Measurements from ENCODE around the gene MYH6.
"Not testable (repeated sequence)": the region's sequence is repeated elsewhere in the genome, so short reads cannot be mapped to it uniquely, and the experiment has no call there.

The MYH6 gene

DNA sequence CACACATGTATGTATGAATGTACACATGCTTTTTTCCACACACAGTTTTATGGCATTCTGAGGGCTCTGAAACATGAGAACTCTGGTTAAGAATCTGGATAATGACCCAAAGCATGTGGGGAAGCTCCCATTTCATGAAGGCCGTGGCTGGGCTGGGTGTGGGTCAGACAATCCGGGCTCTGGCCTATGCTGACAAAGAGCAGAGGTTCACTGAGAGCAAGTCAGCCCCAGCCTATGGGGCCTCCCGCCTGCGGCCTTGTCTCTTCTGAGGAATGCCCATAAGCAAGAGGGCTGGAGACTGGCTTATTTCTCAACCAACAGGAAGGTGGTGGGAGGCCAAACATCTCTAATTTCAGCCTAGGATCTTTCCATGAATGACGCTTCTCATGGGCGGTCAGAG, 8.5 kb downstream of the MYH6 start:
- DNase-seq (ENCODE audit: insufficient read length, low spot score) (no peak), FAIRE-seq (no peak)

DNA sequence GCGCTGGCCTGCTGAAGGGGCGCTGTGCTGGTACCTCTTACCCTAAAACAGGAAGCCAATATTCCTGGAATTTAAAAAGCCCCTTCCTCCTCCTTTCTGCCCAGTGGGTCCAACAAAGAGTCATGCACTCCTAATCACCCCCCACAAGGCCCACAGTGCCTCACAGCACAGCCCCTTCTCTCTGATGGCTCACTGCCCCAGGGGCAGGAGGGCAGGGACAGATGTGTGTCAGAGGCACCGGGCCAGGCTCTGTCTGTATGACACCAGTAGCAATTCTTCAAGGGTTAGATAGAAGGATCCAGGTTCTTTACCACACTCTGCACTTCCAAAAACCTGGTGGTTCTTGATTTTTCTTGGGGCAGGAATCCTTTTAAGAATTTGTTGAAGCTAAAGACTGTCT, 8.9 kb downstream of the MYH6 start:
- FAIRE-seq (no peak), DNase-seq (ENCODE audit: insufficient read length, low spot score) (no peak)

DNA sequence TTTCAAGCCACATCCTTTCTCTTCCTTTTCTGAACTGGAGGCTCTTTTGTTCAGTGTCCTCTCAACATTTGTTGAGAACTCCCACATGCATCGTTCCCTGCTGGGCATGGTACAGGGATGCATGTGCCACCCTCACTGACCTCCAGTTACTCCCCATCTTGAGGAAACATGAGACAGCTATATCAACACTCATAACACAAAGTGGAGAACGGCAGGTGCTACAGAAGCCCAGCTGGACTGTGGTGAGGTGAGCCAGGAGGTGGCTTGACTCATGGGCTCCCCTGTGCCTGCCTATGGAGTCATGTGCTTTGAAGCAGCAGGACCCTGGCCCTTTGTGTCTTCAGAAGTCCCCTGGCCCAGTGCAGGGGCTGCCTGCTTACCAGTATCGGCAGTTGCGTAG, 9.7 kb downstream of the MYH6 start:
- no peak for FAIRE-seq
- DNase-seq (ENCODE audit: insufficient read length, low spot score), result no peak

DNA sequence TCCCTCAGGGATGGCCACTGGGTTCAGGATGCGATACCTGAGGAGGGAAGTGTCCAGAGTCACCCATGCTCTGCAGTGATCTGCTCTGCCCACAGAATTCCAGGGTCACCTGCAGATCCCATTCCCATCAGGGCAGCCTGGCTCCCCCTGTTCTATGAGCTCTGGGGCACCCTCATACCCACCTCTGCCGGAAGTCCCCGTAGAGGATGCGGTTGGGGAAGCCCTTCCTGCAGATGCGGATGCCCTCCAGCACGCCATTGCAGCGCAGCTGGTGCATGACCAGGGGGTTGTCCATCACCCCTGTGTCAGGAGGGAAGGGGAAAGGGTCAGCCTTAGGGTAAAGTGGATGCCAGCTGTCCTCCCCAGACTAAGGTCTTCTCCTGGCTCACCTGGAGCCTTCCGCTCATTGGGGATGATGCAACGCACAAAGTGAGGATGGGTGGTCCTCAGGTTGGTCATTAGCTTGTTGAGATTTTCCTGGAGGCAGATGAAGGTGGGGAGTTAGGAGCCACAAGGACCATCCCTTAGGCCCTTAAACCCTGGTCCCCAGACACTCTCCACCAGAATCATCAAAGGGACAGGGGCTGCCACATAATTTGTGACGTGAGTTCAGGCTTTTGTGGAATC, 11.2 kb downstream of the MYH6 start:
- DNase-seq (ENCODE audit: insufficient read length, low spot score), result no peak
- no peak for FAIRE-seq

DNA sequence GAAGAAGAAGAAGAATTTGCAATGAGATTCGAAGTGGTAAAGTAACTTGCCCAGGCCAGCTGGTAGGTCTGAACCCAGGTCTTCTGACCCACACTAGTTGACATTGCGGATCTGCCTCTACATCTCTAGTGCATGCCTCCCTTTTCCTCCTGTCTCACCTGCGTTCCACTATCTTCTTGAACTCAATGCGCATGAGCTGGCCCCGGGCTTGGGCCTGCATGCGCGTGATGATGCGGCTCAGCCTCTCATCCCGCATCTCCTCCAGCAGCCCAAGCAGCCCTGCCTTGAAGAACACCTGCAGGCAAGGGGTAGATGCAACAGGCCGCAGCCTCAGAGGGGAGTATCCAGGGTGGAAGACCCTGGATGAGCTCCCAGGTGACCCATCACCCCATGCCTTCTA, 11.9 kb downstream of the MYH6 start:
- FAIRE-seq (no peak), DNase-seq (ENCODE audit: insufficient read length, low spot score) (no peak)

DNA sequence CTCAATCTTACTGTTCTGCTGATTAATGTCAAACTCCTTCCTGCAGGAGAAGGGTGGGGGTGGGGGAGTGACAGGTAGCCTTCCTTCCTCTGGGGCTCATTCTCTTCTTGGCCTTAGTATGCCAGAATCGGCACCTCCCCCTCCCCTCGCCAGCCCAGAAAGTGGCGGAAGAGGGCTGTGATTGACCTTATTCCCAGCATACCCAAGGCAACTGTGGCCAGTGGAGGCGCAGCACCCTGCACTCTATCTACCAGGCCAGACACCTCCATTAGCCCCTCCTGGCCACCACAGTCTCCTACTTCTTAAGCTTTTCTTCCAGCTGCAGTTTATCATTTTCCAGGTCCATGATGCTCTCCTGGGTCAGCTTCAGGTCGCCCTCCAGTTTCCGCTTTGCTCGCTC, 15.5 kb downstream of the MYH6 start:
- DNase-seq (ENCODE audit: insufficient read length, low spot score) (no peak), FAIRE-seq (no peak)

DNA sequence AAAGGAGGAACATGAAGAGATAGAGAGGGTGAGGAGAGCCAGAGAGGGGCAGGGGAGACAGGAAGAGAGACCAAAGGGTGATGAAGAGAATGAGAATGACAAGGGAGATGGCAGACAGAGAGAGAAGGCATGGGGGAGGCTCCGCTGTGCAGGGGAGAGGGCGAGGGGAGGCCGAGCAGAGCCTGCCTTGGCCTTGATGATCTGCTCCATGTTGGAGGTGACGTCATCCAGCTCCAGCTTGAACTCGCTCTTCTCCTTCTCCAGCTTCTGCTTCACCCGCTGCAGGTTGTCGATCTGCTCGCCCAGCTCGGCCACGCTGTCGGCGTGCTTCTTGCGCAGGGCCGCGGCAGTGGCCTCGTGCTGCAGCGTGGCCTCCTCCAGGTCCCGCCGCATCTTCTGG, 18.2 kb downstream of the MYH6 start:
- not testable (repeated sequence) for FAIRE-seq; DNase-seq (ENCODE audit: insufficient read length, low spot score)

DNA sequence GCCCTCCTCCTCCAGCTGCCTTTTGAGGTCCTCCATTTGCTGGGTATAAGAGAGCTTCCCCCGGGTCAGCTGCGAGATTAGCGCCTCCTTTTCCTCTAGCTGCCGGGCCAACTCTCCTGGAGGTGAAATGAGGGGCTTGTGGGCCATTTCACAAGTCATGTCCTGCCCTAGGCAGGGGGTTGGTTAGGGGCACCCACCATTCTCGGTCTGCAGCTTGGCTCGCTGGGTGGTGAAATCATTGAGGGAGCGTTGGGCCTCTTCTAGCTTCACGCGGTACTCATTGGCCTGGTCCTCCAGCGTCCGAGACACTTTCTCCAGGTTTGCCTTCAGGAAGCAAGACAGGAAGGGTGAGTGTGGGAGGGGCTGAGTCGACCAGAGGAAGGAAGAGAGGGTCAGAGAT, 18.7 kb downstream of the MYH6 start:
- DNase-seq (ENCODE audit: insufficient read length, low spot score) (no peak), FAIRE-seq (no peak)

DNA sequence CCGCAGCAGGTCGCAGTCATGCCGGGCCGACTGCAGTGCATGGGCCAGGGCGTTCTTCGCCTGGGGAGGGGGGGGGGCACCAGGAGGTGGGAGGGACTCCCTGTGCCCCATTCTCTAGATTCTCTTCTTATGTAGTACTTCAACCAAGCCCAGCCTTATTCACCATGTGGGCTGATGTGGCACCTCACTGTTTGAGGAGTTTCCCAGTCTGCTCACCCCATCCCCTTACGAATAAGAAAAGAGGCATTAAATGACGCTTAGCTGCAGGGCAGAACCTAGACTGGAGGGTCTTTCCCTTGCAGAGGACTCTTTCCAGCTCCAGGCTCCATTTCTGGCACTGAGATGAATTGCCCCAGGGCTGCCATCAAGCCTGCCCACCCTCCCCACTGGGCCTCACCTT, 19.1 kb downstream of the MYH6 start:
- DNase-seq (ENCODE audit: insufficient read length, low spot score) (no peak), FAIRE-seq (no peak)

DNA sequence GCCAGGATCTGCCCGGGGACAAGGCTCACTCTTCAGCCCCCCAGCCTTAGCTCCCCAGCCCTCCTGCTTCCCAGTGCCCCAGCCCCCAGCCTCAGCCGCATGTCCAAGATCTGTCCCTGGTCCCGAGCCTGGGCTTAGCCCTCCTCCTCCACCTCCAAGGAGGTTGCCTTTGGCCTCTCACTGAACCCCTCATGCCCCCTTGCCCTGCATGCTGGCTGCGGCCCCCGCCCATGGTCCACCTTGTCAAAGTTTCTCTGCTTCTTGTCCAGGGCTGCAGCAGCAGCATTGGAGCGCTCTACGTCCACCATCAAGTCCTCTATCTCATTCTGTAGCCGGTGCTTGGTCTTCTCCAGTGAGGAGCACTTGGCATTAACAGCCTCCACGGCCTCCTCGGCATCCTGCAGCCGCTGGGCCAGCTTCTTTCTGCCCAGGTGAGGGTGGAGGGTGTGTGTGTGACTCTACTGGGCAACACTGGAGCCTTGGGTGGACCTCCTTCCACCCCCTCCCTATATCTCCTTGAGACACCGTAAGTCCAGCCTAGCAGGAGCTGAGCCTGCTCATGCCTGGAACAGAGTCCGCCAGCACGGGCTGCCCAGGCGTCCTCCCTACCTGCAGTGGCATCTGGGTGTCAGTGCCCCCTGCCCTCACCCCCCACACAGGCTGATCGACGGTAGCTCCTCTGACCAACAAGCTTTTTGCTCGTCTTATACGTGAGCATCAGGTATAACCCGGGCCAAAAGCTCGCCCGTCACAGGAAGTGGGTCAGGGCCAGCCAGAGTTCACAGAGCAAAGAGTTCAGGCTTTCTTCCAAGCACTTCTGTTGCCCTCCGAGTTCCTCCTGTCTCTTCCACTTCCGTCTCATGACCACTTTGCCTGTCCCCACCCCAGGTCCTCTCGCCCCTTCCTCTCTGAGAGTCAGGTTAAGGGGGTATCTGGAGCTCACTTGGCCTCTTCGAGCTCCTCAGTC, 19.9 kb downstream of the MYH6 start:
- FAIRE-seq (no peak), DNase-seq (ENCODE audit: insufficient read length, low spot score) (no peak)

DNA sequence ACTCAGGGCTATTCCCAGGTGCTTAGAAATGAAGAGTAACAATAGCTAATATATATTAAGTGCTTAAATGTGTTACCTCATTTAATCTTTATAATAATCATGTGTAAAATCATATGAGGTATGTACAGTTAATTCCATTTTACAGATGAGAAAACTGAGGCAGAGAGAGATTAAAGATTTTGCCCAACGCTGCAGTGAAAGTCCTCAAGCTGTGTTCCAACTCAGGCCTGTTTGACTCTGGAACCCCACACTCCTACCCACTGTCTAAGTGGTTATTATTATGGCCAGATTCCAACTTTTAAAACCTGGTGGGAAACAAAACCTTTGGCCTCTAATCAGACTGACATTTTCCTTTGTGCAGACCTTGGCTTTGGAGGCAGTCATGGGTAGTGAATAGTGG, 21.1 kb downstream of the MYH6 start:
- DNase-seq (ENCODE audit: insufficient read length, low spot score) (no peak), FAIRE-seq (no peak)

DNA sequence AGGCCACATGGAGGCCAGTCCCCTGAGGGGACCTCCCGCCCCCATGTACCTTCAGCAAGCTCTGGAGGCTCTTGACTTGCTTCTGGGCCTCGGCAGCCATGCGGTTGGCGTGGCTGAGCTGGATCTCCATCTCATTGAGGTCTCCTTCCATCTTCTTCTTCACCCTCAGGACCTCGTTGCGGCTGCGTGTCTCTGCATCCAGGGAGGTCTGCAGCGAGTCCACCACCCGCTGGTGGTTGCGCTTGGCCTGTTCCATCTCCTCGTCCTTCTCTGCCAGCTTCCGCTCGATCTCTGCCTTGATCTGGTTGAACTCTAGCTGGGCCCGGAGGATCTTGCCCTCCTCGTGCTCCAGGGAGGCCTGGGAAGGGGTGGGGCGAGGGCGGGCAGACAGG, 21.8 kb downstream of the MYH6 start:
- not testable (repeated sequence) for FAIRE-seq; DNase-seq (ENCODE audit: insufficient read length, low spot score)

DNA sequence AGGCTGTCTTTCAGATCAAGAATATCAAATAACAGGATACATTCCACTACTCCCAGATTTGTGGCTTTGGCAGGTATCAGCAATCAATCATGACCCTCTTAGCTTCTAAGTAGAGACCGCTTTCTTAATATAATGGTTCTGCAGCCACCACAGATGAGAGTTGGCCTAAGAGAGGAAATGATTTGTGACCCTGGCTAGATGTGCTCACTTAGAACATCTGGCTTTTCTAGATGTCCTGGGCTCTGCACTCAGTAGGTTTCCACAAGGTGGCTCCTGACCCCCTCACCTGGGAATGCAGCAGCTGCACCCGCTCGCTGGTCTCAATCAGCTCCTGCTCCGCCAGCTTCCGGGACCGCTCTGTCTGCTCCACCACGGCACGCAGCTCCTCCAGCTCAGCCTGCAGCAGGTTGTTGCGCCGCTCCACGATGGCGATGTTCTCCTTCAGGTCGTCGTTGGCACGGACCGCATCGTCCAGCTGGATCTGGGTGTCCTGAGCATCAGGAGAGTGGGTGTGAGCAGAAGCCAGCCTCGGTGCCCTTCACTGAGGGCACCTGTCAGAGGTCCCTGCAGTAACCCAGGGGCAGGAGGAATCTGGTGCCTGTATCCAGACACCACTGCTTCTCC, 22.3 kb downstream of the MYH6 start:
- DNase-seq (ENCODE audit: insufficient read length, low spot score) (no peak), FAIRE-seq (no peak)

DNA sequence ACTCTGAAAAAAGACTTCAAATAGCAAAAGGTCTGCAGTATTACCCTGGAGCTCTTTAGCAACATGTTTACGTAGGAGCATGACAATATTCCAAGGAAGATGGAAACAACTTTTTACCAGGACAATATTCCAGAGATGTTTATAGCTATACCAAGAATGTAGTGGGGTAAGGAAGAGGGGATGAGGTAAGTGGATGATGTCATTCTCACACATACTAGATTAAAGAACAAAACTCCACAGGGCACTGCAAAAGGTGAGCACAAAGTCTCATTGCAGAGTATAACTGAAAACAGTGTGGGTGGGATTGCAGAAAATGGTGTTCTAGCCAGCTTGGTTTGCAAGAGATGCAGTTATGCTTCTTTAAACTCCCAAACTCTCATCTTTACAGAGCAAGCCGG, 22.8 kb downstream of the MYH6 start:
- no peak for DNase-seq (ENCODE audit: insufficient read length, low spot score)

DNA sequence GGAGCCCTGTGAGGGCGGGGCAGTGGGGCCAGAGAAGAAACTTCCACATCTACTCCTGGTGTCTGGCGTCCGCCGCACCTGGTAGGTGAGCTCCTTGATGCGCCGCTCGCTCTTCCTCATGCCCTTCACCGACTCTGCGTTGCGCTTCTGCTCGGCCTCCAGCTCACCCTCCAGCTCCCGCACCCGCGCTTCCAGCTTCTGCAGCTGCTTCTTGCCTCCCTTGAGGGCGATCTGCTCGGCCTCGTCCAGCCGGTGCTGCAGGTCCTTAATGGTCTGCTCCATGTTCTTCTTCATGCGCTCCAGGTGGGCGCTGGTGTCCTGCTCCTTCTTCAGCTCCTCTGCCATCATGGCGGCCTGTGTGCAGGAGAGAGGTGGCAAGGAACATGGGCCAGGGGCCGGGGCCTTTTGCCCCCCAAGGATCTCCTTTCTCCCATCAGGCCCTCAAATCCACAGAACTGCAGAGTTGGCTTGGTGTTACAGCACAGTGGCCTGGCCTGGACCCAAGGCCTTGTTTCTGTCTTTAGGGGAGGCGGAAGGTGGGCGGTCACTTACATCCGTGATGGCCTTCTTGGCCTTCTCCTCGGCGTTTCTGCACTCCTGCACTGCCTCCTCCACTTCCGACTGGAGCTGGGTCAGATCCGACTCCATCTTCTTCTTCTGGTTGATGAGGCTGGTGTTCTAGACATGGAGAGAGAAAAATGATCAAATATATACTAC, 23.6 kb downstream of the MYH6 start:
- FAIRE-seq (no peak), DNase-seq (ENCODE audit: insufficient read length, low spot score) (no peak)

More for the DNA sequence above, 22.8 kb downstream of the MYH6 start:
- FAIRE-seq, result no peak

DNA sequence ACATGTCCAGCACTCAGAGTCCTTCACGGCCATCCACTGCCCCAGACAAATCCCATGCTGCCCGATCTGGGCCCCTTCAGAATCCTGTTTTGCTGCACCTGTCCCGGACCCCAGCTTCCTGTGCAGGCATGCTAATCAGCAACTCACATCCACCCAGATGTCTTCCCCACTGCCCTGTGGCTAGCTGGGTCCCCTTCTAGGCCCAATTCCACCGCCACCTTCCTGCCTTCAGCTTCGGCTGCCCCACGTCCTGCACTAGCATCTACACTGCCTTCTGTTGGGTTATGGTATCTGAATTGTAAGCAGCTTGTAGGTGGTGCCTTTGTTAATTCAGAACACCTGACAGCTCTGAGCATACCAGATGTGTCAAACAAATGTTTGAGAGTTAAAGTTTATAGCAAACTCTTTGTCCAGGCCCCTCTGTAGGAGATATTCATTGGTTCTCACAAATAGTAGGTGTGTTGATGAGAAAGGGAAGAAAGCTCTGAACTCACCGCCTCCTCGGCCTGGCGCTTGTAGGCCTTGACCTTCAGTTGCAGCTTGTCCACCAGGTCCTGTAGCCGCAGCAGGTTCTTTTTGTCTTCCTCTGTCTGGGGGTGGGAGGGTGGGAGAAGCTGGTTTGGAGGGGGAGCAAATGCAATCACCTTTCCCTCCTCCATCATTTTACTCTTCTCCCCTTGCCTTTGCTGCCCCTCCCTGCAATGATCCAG, 25.2 kb downstream of the MYH6 start:
- DNase-seq (ENCODE audit: insufficient read length, low spot score), result no peak
- FAIRE-seq, result no peak

DNA sequence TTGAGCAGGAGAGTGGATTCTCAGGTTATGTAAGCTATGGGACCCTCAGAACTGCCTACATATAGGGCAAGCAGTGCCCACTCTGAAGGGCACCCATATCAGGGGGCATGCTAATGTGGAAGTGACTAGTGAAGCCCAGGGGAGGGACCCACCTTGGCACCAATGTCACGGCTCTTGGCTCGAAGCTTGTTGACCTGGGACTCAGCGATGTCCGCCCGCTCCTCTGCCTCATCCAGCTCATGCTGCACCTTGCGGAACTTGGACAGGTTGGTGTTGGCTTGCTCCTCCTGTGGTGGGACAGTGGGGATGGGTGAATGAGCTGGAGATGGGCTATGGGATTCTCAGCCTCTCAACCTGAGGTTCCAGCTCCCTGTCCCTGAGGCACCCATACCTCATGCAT, 25.8 kb downstream of the MYH6 start:
- FAIRE-seq (no peak), DNase-seq (ENCODE audit: insufficient read length, low spot score) (no peak)

DNA sequence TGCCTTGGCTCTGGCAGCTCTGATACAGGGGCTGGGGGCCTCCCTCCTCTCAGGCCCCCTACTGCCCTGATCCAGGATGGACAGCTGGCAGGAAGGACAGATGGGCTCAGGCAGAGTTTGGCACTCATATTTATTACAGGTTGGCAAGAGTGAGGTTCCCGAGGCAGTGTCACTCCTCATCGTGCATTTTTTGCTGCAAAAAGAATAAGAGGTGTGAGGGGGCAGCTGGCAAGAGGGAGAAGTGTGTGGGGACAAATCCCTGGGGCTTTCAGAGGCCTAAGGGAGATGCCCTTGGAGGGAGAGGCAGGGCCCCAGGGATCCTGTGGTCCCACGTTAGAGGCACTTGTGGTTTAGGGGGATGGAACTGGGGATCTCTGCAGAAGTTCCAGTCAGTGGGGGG, 26.2 kb downstream of the MYH6 start:
- FAIRE-seq (no peak), DNase-seq (ENCODE audit: insufficient read length, low spot score) (no peak)

DNA sequence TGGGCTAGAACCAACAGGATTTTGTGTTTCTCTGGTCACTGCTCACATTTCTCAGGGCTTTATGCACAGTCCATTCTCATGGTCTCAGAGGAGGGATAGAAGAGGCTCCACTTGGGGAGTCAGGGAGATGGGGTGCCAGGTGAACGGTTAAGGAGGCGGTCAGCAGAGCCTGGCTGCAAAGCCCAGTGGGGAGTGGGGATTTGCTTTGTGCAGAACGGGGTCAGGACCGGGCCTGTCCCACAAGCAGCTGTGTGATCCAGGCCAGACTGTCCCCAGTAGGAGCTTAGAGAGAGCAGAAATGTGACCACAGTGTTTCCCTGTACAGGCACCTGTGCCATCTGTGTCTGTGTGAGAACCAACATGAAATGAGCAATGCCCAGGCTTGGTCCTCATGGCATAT, 27.1 kb downstream of the MYH6 start:
- DNase-seq (ENCODE audit: insufficient read length, low spot score) (no peak), FAIRE-seq (no peak)

DNA sequence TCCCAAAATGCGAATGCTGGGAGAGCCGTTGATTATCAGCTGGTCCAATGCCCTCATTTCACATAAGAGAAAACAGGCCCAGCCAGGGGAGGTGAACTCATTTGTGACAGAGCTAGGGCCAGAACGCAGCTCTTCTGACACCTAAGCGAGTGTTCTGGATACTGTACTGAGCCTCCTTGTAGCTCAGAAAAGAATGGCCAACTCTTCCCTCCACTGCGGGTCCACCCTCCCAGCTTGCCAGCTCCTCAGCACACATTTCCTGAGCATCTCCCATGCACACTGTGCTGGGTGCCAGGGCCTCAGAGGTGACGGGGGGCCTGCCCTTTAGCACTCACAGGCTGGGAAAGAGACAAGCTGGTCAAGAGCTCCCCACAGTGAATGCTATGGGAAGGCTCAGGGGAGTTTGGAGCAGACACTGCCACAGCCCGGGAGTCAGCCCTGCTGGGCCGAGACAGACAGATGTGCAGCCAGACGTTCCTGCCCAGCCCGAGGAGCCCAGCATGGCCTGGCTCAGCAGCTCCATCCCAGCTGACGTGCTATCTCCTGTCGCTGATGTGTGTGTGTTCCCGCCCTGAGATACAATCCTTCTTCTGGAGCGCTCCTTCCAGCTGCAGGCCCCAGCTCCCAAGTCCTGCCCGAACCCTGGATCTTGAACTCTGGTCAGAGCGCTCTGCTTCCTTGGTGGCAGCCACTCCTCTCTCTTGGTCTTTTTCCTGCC, 27.7 kb downstream of the MYH6 start:
- DNase-seq (ENCODE audit: insufficient read length, low spot score), result no peak
- no peak for FAIRE-seq
